ENCODE measurements around the gene GATAD2B. TPM values are rescaled to one million over a fixed set of nuclear protein-coding genes. Genes with fewer than 3 reads are reported as not detected.

The GATAD2B gene
- total and polyA plus RNA-seq, 2 donors (not counting 3 experiments of a cell fraction or from before 2014, with no cell fraction given): 8.5 to 46.3 TPM

DNA sequence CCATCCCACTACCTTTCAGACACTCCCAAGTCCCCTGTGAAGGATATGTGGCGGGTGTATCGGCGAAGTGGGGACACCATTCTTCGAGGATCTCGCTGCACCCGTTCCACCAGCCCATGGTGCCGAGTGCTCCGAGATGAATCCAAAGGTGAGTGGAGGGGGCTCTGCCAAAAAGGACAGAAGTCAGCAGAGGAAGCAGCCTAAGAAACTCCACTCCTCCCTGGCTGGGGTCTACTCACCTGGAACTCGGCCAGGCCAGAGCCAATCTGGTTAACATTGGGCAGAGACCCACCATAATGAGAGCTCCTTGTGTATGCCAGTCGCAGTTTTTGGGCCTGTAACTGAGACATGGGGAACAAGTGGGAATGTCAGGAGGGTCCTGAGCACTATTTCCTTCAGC, 32.1 kb upstream of the GATAD2B start:
- Histone ChIP-seq H3K9me1 (replicated peaks; ENCODE audit: control insufficient read depth, extremely low read depth, insufficient read depth, low read length) (no peaks in the 10 kb centered on the region), H3K4me1 (ENCODE audit: control insufficient read depth, extremely low read depth, insufficient read depth, low read length) (peaks cover 16% of the 10 kb centered on the region), H3K9ac (replicated peaks; ENCODE audit: extremely low read depth, insufficient read depth, low read length) (no peak overlapping the region), H3K27ac (ENCODE audit: insufficient read depth, low read depth, low read length) (no peak overlapping the region), H3K79me2 (ENCODE audit: control insufficient read depth, insufficient read depth, low read length) (peaks cover 34% of the 10 kb centered on the region), H3K36me3 (ENCODE audit: control insufficient read depth in 2 of 2, extremely low read depth in 1 of 2, insufficient read depth in 2 of 2, low read length in 2 of 2) (peaks cover 6 to 33% of the 10 kb centered on the region in 2 experiments), H3K27me3 (ENCODE audit: control insufficient read depth in 2 of 2, insufficient read depth in 2 of 2, low read length in 2 of 2) (no peaks in the 10 kb centered on the region), H2AFZ (ENCODE audit: low read depth, low read length) (no peak overlapping the region), H3K4me3 (replicated peaks in 1 of 3; ENCODE audit: insufficient read depth in 1 of 3, low read depth in 1 of 3, low read length in 3 of 3) (no peak overlapping the region), H3K4me2 (ENCODE audit: insufficient read depth, low read length) (no peak overlapping the region), H4K20me1 (replicated peaks; ENCODE audit: control insufficient read depth, extremely low read depth, insufficient read depth, low read length) (no peaks in the 10 kb centered on the region), H3K9me3 (replicated peaks; ENCODE audit: control insufficient read depth, insufficient read depth, low read length) (no peaks in the 10 kb centered on the region)
- ChIA-PET CTCF (interaction anchor here (1.7 kb wide), 1 partner anchor 32 kb away, joined by 4 read pairs; the partner anchor contains the start of gene RAB13), POLR2A (no interaction called here)
- no TSS peak for BruUV-seq (replicated peaks)
- TF ChIP-seq EZH2 (IDR thresholded peaks at IDR 0.05; ENCODE audit: borderline replicate concordance, low read depth, low read length, severe bottlenecking): no peak
- no peak for TF ChIP-seq POLR2A (IDR thresholded peaks at IDR 0.05; ENCODE audit: low read depth, low read length)
- no peak for TF ChIP-seq MAX (IDR thresholded peaks at IDR 0.05; ENCODE audit: insufficient read depth, insufficient read length)
- no peak for TF ChIP-seq JUN (IDR thresholded peaks at IDR 0.05; ENCODE audit: borderline replicate concordance, insufficient read depth, insufficient read length, low read depth)
- no peak for TF ChIP-seq GATA2 (IDR thresholded peaks at IDR 0.05; ENCODE audit: insufficient read depth, insufficient read length, low read depth, low read length)
- no peak for TF ChIP-seq MYC (IDR thresholded peaks at IDR 0.05; ENCODE audit: low read depth, low read length)
- no peak for TF ChIP-seq CTCF (IDR thresholded peaks at IDR 0.05; ENCODE audit: extremely low read depth in 1 of 2, insufficient read depth in 1 of 2, low read depth in 1 of 2, low read length in 2 of 2)
- no peak for TF ChIP-seq FOS (IDR thresholded peaks at IDR 0.05; ENCODE audit: borderline replicate concordance, insufficient read depth, low read length)
- TF ChIP-seq POLR2AphosphoS5 (IDR thresholded peaks at IDR 0.05; ENCODE audit: insufficient read depth, low read depth, low read length): no peak
- dilution Hi-C loops (cut with MboI; ENCODE audit: extremely low pct_ligation_motif_present, low sequenced_read_pairs): no loop called here
- intact Hi-C loops (cut with micrococcal nuclease): no loop called here
- FAIRE-seq: no peak
- DNase-seq (ENCODE audit: low read depth, low spot score): no peak

Data from endothelial cell of umbilical vein (primary cell).